AG09319 (cell line): ENCODE data around the gene DUSP15.
"Not testable (repeated sequence)": the region's sequence is repeated elsewhere in the genome, so short reads cannot be mapped to it uniquely, and the experiment has no call there.

ENCODE experiments used
- DNase-seq: peaks from one replicate; pipeline ENCODE4 v3.0.0-alpha.2; 2010; ENCODE audit warnings: low read depth; ENCODE audit errors: extremely low read depth
- TF ChIP-seq, protein P1 (sequence below): IDR thresholded peaks from 2 replicates; pipeline ENCODE4 v1.5.1; 2011; ENCODE audit warnings: low read depth, mild to moderate bottlenecking, inconsistent platforms, low read length, moderate library complexity

DUSP15 gene

GRCh38 chr20:31820228-31820627 lies 50.1 kb downstream of the DUSP15 start:
- no peak for DNase-seq
- TF ChIP-seq, protein P1, sequence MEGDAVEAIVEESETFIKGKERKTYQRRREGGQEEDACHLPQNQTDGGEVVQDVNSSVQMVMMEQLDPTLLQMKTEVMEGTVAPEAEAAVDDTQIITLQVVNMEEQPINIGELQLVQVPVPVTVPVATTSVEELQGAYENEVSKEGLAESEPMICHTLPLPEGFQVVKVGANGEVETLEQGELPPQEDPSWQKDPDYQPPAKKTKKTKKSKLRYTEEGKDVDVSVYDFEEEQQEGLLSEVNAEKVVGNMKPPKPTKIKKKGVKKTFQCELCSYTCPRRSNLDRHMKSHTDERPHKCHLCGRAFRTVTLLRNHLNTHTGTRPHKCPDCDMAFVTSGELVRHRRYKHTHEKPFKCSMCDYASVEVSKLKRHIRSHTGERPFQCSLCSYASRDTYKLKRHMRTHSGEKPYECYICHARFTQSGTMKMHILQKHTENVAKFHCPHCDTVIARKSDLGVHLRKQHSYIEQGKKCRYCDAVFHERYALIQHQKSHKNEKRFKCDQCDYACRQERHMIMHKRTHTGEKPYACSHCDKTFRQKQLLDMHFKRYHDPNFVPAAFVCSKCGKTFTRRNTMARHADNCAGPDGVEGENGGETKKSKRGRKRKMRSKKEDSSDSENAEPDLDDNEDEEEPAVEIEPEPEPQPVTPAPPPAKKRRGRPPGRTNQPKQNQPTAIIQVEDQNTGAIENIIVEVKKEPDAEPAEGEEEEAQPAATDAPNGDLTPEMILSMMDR, result no peak

- TF ChIP-seq, protein P1, result no peak
These were observed 51.1 kb downstream of the DUSP15 start, which contains the start of gene MYLK2 for GRCh38 chr20:31819083-31819784. TSS of gene MYLK2 (plus strand) at chr20:31819356. CDS start at chr20:31819581, 225 bp downstream.

DNA sequence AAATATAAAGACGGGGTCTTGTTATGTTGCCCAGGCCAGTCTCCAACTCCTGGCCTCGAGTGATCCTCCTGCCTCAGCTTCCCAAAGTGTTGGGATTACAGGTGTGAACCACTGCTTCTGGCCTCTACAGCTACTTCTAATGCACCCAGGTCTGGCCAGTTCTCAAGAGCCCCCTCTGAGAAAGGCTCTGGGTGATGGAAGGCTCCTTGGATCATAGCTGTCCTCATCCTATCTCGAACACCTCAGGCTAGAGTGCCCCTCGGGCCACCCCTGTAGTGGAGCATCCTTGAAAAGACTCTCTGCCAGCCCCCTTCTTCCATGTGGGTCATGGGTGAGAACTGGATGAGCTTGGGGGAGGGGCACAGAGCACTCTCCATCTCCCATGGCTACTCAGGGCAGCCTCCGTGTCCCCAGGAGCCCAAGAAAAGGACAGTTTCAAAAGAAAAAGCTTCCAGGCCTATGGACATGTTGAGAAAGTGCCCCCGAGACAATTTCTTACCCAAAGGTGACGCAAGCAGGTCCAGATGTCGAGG lies 51.9 kb downstream of the DUSP15 start:
- no peak for DNase-seq
- TF ChIP-seq, protein P1, result no peak

More at GRCh38 chr20:31819083-31819784, 51.1 kb downstream of the DUSP15 start, which contains the start of gene MYLK2:
- no peak for DNase-seq

- no peak for DNase-seq
- TF ChIP-seq, protein P1, result no peak
These were observed 52.9 kb downstream of the DUSP15 start for GRCh38 chr20:31817461-31817860.

- TF ChIP-seq, protein P1, result no peak
- DNase-seq, result no peak
These were observed 54.1 kb downstream of the DUSP15 start for GRCh38 chr20:31816221-31816620.

GRCh38 chr20:31815408-31816188 lies 54.7 kb downstream of the DUSP15 start:
- DNase-seq, result no peak
- TF ChIP-seq, protein P1, result no peak

DNA sequence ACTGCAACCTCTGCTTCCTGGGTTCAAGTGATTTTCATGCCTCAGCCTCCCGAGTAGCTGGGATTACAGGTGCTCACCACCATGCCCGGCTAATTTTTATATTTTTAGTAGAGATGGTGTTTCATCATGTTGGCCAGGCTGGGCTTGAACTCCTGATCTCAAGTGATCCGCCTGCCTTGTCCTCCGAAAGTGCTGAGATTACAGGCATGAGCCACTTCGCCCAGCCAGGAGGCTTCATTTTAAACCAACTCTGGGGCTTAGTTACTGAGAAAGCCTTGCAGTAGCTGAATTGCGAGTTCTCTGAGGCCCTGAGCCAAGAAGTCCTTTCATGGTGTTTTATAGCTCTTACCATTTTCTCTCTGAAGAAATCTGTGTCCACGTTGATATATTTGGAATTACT lies 56.2 kb downstream of the DUSP15 start:
- DNase-seq, result not testable (repeated sequence)
